A549 (cell line): ENCODE measurements around the gene GTF3C5. TPM values are rescaled to one million over a fixed set of nuclear protein-coding genes. Genes with fewer than 3 reads are reported as not detected.

ENCODE experiments used
- ATAC-seq, 2 experiments: fragments of 200-7000 bp in 1 of 2; fragments of >200 bp in 1 of 2; cut with Nextera tagmentation in 1 of 2; cut with Tn5 transposase in 1 of 2; 3 replicates each; pipeline versions ENCODE4 v1.8.0 to v1.9.1; 2018 to 2020; ENCODE audit warnings: mild to moderate bottlenecking in 1 of 2, moderate library complexity in 1 of 2
- CTCF ChIA-PET: fragments of 300-600 bp; sonication (Branson Sonifier 250); formaldehyde crosslinking; extraction: SDS; loops from one replicate; lab custom pipeline; 2021; ENCODE audit warnings: antibody characterized with exemption, inconsistent platforms; lab: Yijun Ruan, JAX
- POLR2A ChIA-PET: fragments of 350-600 bp; formaldehyde crosslinking; extraction: SDS; loops from one replicate; lab custom pipeline; 2021; ENCODE audit warnings: antibody characterized with exemption, inconsistent platforms; lab: Yijun Ruan, JAX
- DNase-seq, 2 experiments: peaks; one replicate each; pipeline versions ENCODE4 v3.0.0 to v3.0.0-alpha.2; 2011 to 2016; ENCODE audit warnings: low read depth in 1 of 2, low spot score in 1 of 2
- FAIRE-seq: peaks from 2 replicates; lab custom pipeline; 2011; peaks lifted over from hg19 to GRCh38; lab: Jason Lieb, UNC
- H3K27ac ChIP-seq, 2 experiments: fragments of >200 bp; sonication (Bioruptor Twin); formaldehyde crosslinking; 3 replicates each; pipeline ENCODE4 v1.5.1; 2016 to 2017
- H3K4me1 ChIP-seq: fragments of >200 bp; sonication (Bioruptor Twin); formaldehyde crosslinking; 3 replicates; pipeline ENCODE4 v1.6.1; 2016
- H3K4me2 ChIP-seq: fragments of >200 bp; sonication (Bioruptor Twin); formaldehyde crosslinking; 3 replicates; pipeline ENCODE4 v1.6.1; 2016
- H3K4me3 ChIP-seq: fragments of >200 bp; sonication (Bioruptor Twin); formaldehyde crosslinking; 3 replicates; pipeline ENCODE4 v1.5.1; 2016
- H3K9me3 ChIP-seq: fragments of >200 bp; sonication (Bioruptor Twin); formaldehyde crosslinking; 3 replicates; pipeline ENCODE4 v1.6.1; 2016
- CBX8 ChIP-seq: fragments of 200-600 bp; sonication (generic); IDR thresholded peaks from 2 replicates; pipeline ENCODE4 v1.6.1; 2016
- CEBPB ChIP-seq, 2 experiments: fragments of >200 bp in 1 of 2; sonication (Bioruptor Twin) in 1 of 2; formaldehyde crosslinking in 1 of 2; IDR thresholded peaks; 2 replicates each; pipeline ENCODE4 v1.6.1; 2012 to 2016
- E2F6 ChIP-seq: IDR thresholded peaks from 2 replicates; pipeline ENCODE4 v1.6.1; 2012; ENCODE audit warnings: low read depth, borderline replicate concordance
- EP300 ChIP-seq, 2 experiments: fragments of >200 bp; sonication (Bioruptor Twin); formaldehyde crosslinking; IDR thresholded peaks; 2 replicates in 1 of 2; 3 replicates in 1 of 2; pipeline ENCODE4 v1.6.1; 2016 to 2017
- ESRRA ChIP-seq: fragments of 150-350 bp; IDR thresholded peaks from 2 replicates; pipeline ENCODE4 v1.6.1; 2014; ENCODE audit warnings: mild to moderate bottlenecking, low read length, borderline replicate concordance
- FOSL2 ChIP-seq, 2 experiments: fragments of 450-650 bp in 1 of 2; fragments of >200 bp in 1 of 2; sonication (Bioruptor Twin) in 1 of 2; formaldehyde crosslinking; IDR thresholded peaks; 2 replicates each; pipeline versions ENCODE4 v1.5.0 to v1.6.1; 2016 to 2020; ENCODE audit warnings: mild to moderate bottlenecking in 1 of 2, moderate library complexity in 1 of 2
- HDAC2 ChIP-seq: fragments of 200-600 bp; sonication (generic); IDR thresholded peaks from 2 replicates; pipeline ENCODE4 v1.6.1; 2016
- HEYL ChIP-seq: fragments of 250-450 bp; sonication (Bioruptor Pico); IDR thresholded peaks from 2 replicates; pipeline ENCODE4 v1.8.0; 2021; ENCODE audit warnings: mild to moderate bottlenecking, moderate library complexity
- HOXB5 ChIP-seq: fragments of 250-450 bp; sonication (Bioruptor Pico); IDR thresholded peaks from 2 replicates; pipeline ENCODE4 v1.5.0; 2020; ENCODE audit warnings: mild to moderate bottlenecking, moderate library complexity
- JUN ChIP-seq, 2 experiments: fragments of >200 bp; sonication (Bioruptor Twin); formaldehyde crosslinking; IDR thresholded peaks; 2 replicates in 1 of 2; 3 replicates in 1 of 2; pipeline ENCODE4 v1.6.1; 2016 to 2017
- JUNB ChIP-seq: fragments of >200 bp; sonication (Bioruptor Twin); formaldehyde crosslinking; IDR thresholded peaks from 2 replicates; pipeline ENCODE4 v1.6.1; 2016
- KDM1A ChIP-seq: fragments of 200-600 bp; sonication (generic); IDR thresholded peaks from 2 replicates; pipeline ENCODE4 v1.6.1; 2016; ENCODE audit warnings: low read depth, mild to moderate bottlenecking
- MAX ChIP-seq: IDR thresholded peaks from 2 replicates; pipeline ENCODE4 v1.6.1; 2012
- NPAS2 ChIP-seq: fragments of 250-450 bp; sonication (Bioruptor Pico); IDR thresholded peaks from 2 replicates; pipeline ENCODE4 v1.8.0; 2022; ENCODE audit warnings: mild to moderate bottlenecking, moderate library complexity, borderline replicate concordance
- PBX3 ChIP-seq: IDR thresholded peaks from 2 replicates; pipeline ENCODE4 v1.6.1; 2012
- PHF8 ChIP-seq: fragments of 200-600 bp; sonication (generic); IDR thresholded peaks from 2 replicates; pipeline ENCODE4 v1.6.1; 2016; ENCODE audit warnings: low read depth, mild to moderate bottlenecking, antibody characterized with exemption, moderate library complexity, borderline replicate concordance
- POLR2AphosphoS2 ChIP-seq: conservative IDR thresholded peaks from 2 replicates; pipeline ENCODE4 v1.6.1; 2012; ENCODE audit warnings: low read length, improper control_type of control experiment, inconsistent platforms
- RAD21 ChIP-seq, 2 experiments: fragments of >200 bp in 1 of 2; sonication (Bioruptor Twin) in 1 of 2; formaldehyde crosslinking in 1 of 2; IDR thresholded peaks in 1 of 2; conservative IDR thresholded peaks in 1 of 2; 2 replicates in 1 of 2; 3 replicates in 1 of 2; pipeline ENCODE4 v1.6.1; 2012 to 2018; ENCODE audit warnings: inconsistent platforms in 1 of 2
- RFX5 ChIP-seq: fragments of 450-650 bp; IDR thresholded peaks from 2 replicates; pipeline ENCODE4 v1.7.1; 2014; ENCODE audit warnings: antibody characterized with exemption, mild to moderate bottlenecking, moderate library complexity
- RNF2 ChIP-seq: fragments of 200-600 bp; sonication (generic); IDR thresholded peaks from 2 replicates; pipeline ENCODE4 v1.6.1; 2016; ENCODE audit warnings: low read depth, mild to moderate bottlenecking, antibody characterized with exemption, moderate library complexity, borderline replicate concordance
- SMC3 ChIP-seq: fragments of >200 bp; sonication (Bioruptor Twin); formaldehyde crosslinking; IDR thresholded peaks from 3 replicates; pipeline ENCODE4 v1.6.1; 2018; ENCODE audit warnings: inconsistent platforms
- SREBF2 ChIP-seq: fragments of 450-650 bp; IDR thresholded peaks from 2 replicates; pipeline ENCODE4 v1.6.1; 2014; ENCODE audit warnings: mild to moderate bottlenecking, moderate library complexity
- TFCP2L1 ChIP-seq: fragments of 250-450 bp; sonication (Bioruptor Pico); IDR thresholded peaks from 2 replicates; pipeline ENCODE4 v1.5.0; 2021; ENCODE audit warnings: mild to moderate bottlenecking
- ZNF302 ChIP-seq: fragments of 250-450 bp; sonication (Bioruptor Pico); IDR thresholded peaks from 2 replicates; pipeline ENCODE4 v1.9.0; 2021; ENCODE audit warnings: inconsistent platforms, mild to moderate bottlenecking, moderate library complexity
- WGBS: methylation state at CpG from one replicate; pipeline ENCODE4 v1.1.6; 2017; ENCODE audit errors: missing lambda C conversion rate; 5-methylcytosine and 5-hydroxymethylcytosine counted together
- polyA plus RNA-seq, 4 experiments: library from polyadenylated mRNA; depleted of rRNA in 3 of 4; stranded (reverse); fragments of >200 nt; fragmentation: RNase III in 1 of 4; extraction: RNeasy Plus Mini Kit Qiagen cat#74134 plus additional on column Dnase treatment in 1 of 4; gene quantifications; 2 replicates in 3 of 4; 3 replicates in 1 of 4; pipeline ENCODE4 v1.2.3, GENCODE V29; 2011 to 2017

GTF3C5 gene
- polyA plus RNA-seq, 2 of the 4 experiments (the other 2 are of a cell fraction), result 57.2 to 80.3 TPM

GRCh38 chr9:133056533-133056932 lies 25.7 kb downstream of the GTF3C5 start:
- FAIRE-seq (no peak), ATAC-seq (no peak), DNase-seq (no peak)
- WGBS, result 95% methylated on average over 12 of the region's 13 CpGs
- no peak overlapping the region for H3K4me3 ChIP-seq
- H3K4me2 ChIP-seq, result no peak overlapping the region
- TF ChIP-seq JUNB (no peak), FOSL2 (IDR thresholded peaks at IDR 0.05) (no peak), FOSL2 (CRISPR knock-in tag; IDR thresholded peaks at IDR 0.05) (no peak), ESRRA (no peak)
- H3K9me3 ChIP-seq, result no peaks in the 10 kb centered on the region
- no peak overlapping the region for H3K27ac ChIP-seq
- 0 out of 3 replicates have a peak, but pooled peaks cover 3% of the 10 kb centered on the region for H3K4me1 ChIP-seq
- CTCF ChIA-PET, result interaction anchor here (0.7 to 5.5 kb wide), 4 partner anchors 8 to 90 kb away, joined by 3 to 45 read pairs (median 3); no protein-coding TSS in a partner anchor
- POLR2A ChIA-PET, result no interaction called here

GRCh38 chr9:133057006-133057405 lies 26.2 kb downstream of the GTF3C5 start:
- Histone ChIP-seq H3K27ac (no peak overlapping the region), H3K9me3 (no peaks in the 10 kb centered on the region), H3K4me2 (no peak overlapping the region), H3K4me1 (0 out of 3 replicates have a peak, but pooled peaks cover 3% of the 10 kb centered on the region), H3K4me3 (no peak overlapping the region)
- FAIRE-seq, result no peak
- CTCF ChIA-PET, result interaction anchor here (1.0 to 5.5 kb wide), 5 partner anchors 8 to 89 kb away, joined by 3 to 45 read pairs (median 3); no protein-coding TSS in a partner anchor
- POLR2A ChIA-PET, result no interaction called here
- no peak for ATAC-seq
- no peak for TF ChIP-seq RFX5
- TF ChIP-seq E2F6, result no peak
- no peak for TF ChIP-seq FOSL2 (IDR thresholded peaks at IDR 0.05)
- TF ChIP-seq FOSL2 (CRISPR knock-in tag; IDR thresholded peaks at IDR 0.05), result no peak
- no peak for TF ChIP-seq TFCP2L1 (CRISPR knock-in tag)
- TF ChIP-seq RNF2, result no peak
- TF ChIP-seq EP300 (IDR thresholded peaks at IDR 0.05), result no peak
- no peak for TF ChIP-seq RAD21 (conservative IDR thresholded peaks at IDR 0.05 in 1 of 2, IDR thresholded peaks at IDR 0.05 in 1 of 2)
- no peak for TF ChIP-seq SMC3
- TF ChIP-seq PHF8, result no peak
- TF ChIP-seq CBX8, result no peak
- no peak for TF ChIP-seq MAX
- no peak for TF ChIP-seq HOXB5
- no peak for TF ChIP-seq JUN (IDR thresholded peaks at IDR 0.05)
- TF ChIP-seq KDM1A, result no peak
- no peak for TF ChIP-seq HDAC2
- TF ChIP-seq POLR2AphosphoS2, result no peak
- TF ChIP-seq CEBPB (IDR thresholded peaks at IDR 0.05), result no peak
- no peak for TF ChIP-seq SREBF2
- TF ChIP-seq NPAS2 (CRISPR knock-in tag), result no peak
- TF ChIP-seq PBX3, result no peak
- WGBS, result 95% methylated on average over 4 of the region's 8 CpGs
- no peak for DNase-seq

GRCh38 chr9:133057553-133057952 lies 26.8 kb downstream of the GTF3C5 start:
- ChIA-PET CTCF (interaction anchor here (1.0 to 5.5 kb wide), 4 partner anchors 8 to 89 kb away, joined by 3 to 45 read pairs (median 4); no protein-coding TSS in a partner anchor), POLR2A (no interaction called here)

More at GRCh38 chr9:133057553-133057952, 26.8 kb downstream of the GTF3C5 start:
- ATAC-seq, result no peak
- Histone ChIP-seq H3K9me3 (no peaks in the 10 kb centered on the region), H3K4me1 (0 out of 3 replicates have a peak, but pooled peaks cover 3% of the 10 kb centered on the region), H3K27ac (no peak overlapping the region), H3K4me2 (no peak overlapping the region), H3K4me3 (no peak overlapping the region)
- no peak for FAIRE-seq
- 94% methylated on average over 12 of the region's 12 CpGs for WGBS
- no peak for TF ChIP-seq ZNF302 (CRISPR knock-in tag)
- TF ChIP-seq HEYL (CRISPR knock-in tag), result no peak
- no peak for DNase-seq
